ENCODE results near the gene UBE2L3. TPM values are rescaled to one million over a fixed set of nuclear protein-coding genes. Genes with fewer than 3 reads are reported as not detected.
"Not testable (repeated sequence)": the region's sequence is repeated elsewhere in the genome, so short reads cannot be mapped to it uniquely, and the experiment has no call there.

The UBE2L3 gene
- total and polyA plus RNA-seq, 8 donors = 43.3 to 55.7 (median 48.1) TPM

GRCh38 chr22:21573750-21574494 lies 6.4 kb downstream of the UBE2L3 start:
- Histone ChIP-seq H3K27me3 (no peaks in the 10 kb centered on the region), H3K4me3 (no peak overlapping the region), H3K36me3 (peaks cover 0 to under 1% of the 10 kb centered on the region in 2 donors), H3K27ac (no peak overlapping the region), H3K9me3 (no peaks in the 10 kb centered on the region), H3K4me1 (peaks cover 29 to 88% of the 10 kb centered on the region in 2 donors)
- ATAC-seq = no peak
- intact Hi-C loops (cut with DNase I) = no loop called here
- no peak for DNase-seq
- no peak for TF ChIP-seq CTCF (IDR thresholded peaks at IDR 0.05)

- Histone ChIP-seq H3K9me3 (no peaks in the 10 kb centered on the region), H3K4me3 (no peak overlapping the region), H3K27me3 (no peaks in the 10 kb centered on the region), H3K36me3 (peaks cover 0 to 3% of the 10 kb centered on the region in 2 donors), H3K27ac (no peak overlapping the region), H3K4me1 (peaks cover 7 to 67% of the 10 kb centered on the region in 2 donors)
- no peak for TF ChIP-seq CTCF (IDR thresholded peaks at IDR 0.05)
- intact Hi-C loops (cut with DNase I) = no loop called here
- ATAC-seq (no peak), DNase-seq (no peak)
These were observed 11.9 kb downstream of the UBE2L3 start for GRCh38 chr22:21579474-21579851.

- H3K27me3 ChIP-seq; H3K4me3 ChIP-seq; H3K9me3 ChIP-seq; H3K36me3 ChIP-seq; intact Hi-C loops (cut with DNase I); DNase-seq; H3K27ac ChIP-seq; ATAC-seq: not testable (repeated sequence)
- peaks cover 6 to 63% of the 10 kb centered on the region in 2 donors for H3K4me1 ChIP-seq
These were observed 13.1 kb downstream of the UBE2L3 start for GRCh38 chr22:21580623-21581007.

GRCh38 chr22:21581009-21581713 lies 13.6 kb downstream of the UBE2L3 start:
- H3K36me3 ChIP-seq; DNase-seq; ATAC-seq; H3K4me3 ChIP-seq; H3K27me3 ChIP-seq; H3K9me3 ChIP-seq; H3K27ac ChIP-seq; intact Hi-C loops (cut with DNase I): not testable (repeated sequence)
- peaks cover 6 to 65% of the 10 kb centered on the region in 2 donors for H3K4me1 ChIP-seq

- ATAC-seq = peak; percentile 47
These were observed 15.6 kb downstream of the UBE2L3 start for GRCh38 chr22:21582801-21583740.

More at GRCh38 chr22:21582801-21583740, 15.6 kb downstream of the UBE2L3 start:
- intact Hi-C loops (cut with DNase I) = no loop called here
- Histone ChIP-seq H3K27ac (no peak overlapping the region), H3K9me3 (no peaks in the 10 kb centered on the region), H3K36me3 (peaks cover 0 to 7% of the 10 kb centered on the region in 2 donors), H3K4me3 (no peak overlapping the region), H3K27me3 (no peaks in the 10 kb centered on the region), H3K4me1 (peaks cover 8 to 71% of the 10 kb centered on the region in 2 donors)
- no peak for DNase-seq
- TF ChIP-seq CTCF (IDR thresholded peaks at IDR 0.05) = no peak
